Activated CD4-positive, alpha-beta memory T cell treated with anti-CD3 and anti-CD28 coated beads, Interleukin-2, amount 10 ng/mL, durations not matched to agents 7 days and 5 days (primary cell): ENCODE results near the gene C9orf85. TPM values are rescaled to one million over a fixed set of nuclear protein-coding genes. Genes with fewer than 3 reads are reported as not detected.

Source experiments
- CTCF ChIA-PET: fragments of 350-600 bp; sonication (Branson Sonifier 250); formaldehyde crosslinking; loops from one replicate; lab custom pipeline; 2021; ENCODE audit warnings: antibody characterized with exemption, inconsistent platforms; lab: Charles Lee
- POLR2A ChIA-PET: fragments of 350-600 bp; sonication (Branson Sonifier 250); formaldehyde crosslinking; loops from one replicate; lab custom pipeline; 2021; ENCODE audit warnings: antibody characterized with exemption; lab: Charles Lee
- DNase-seq: peaks from one replicate; pipeline ENCODE4 v3.0.0-alpha.2; 2020
- H3K27ac Mint-ChIP-seq: one replicate; pipeline ENCODE4 v1.8.0; 2021; ENCODE audit warnings: mild to moderate bottlenecking, mixed read lengths
- H3K27me3 Mint-ChIP-seq: one replicate; pipeline ENCODE4 v1.8.0; 2021; ENCODE audit warnings: mixed read lengths
- H3K36me3 Mint-ChIP-seq: one replicate; pipeline ENCODE4 v1.8.0; 2021; ENCODE audit warnings: low read depth, mixed read lengths
- H3K4me1 Mint-ChIP-seq: one replicate; pipeline ENCODE4 v1.8.0; 2021; ENCODE audit warnings: mixed read lengths
- H3K4me3 Mint-ChIP-seq: one replicate; pipeline ENCODE4 v1.8.0; 2021; ENCODE audit warnings: mild to moderate bottlenecking, mixed read lengths
- H3K9me3 Mint-ChIP-seq: one replicate; pipeline ENCODE4 v1.8.0; 2021; ENCODE audit warnings: mixed read lengths
- total RNA-seq, 2 experiments: library from RNA; stranded (reverse); gene quantifications; one replicate each; pipeline ENCODE4 v1.2.3, GENCODE V29; 2021

The C9orf85 gene
- total RNA-seq, 2 experiments from 2014 or later, result 10.8 to 12.1 TPM

- Mint-ChIP-seq H3K4me1 (peaks cover 55% of the 10 kb centered on the region), H3K4me3 (peak overlapping the region; percentile 97), H3K27ac (peak overlapping the region; percentile 94), H3K36me3 (peaks cover 12% of the 10 kb centered on the region), H3K9me3 (no peaks in the 10 kb centered on the region), H3K27me3 (no peaks in the 10 kb centered on the region)
- POLR2A ChIA-PET, result interaction anchor here (0.8 to 3.8 kb wide), 15 partner anchors 10 to 1492 kb away, joined by 3 to 41 read pairs (median 5); partner anchors contain the start of genes CEMIP2 and ZFAND5
- DNase-seq, result no peak
- CTCF ChIA-PET, result interaction anchor here (0.8 to 2.3 kb wide), 12 partner anchors 11 to 143 kb away, joined by 3 to 16 read pairs (median 4); no protein-coding TSS in a partner anchor
Observed at GRCh38 chr9:71910650-71911060, 784 bp upstream of the C9orf85 start.

DNA sequence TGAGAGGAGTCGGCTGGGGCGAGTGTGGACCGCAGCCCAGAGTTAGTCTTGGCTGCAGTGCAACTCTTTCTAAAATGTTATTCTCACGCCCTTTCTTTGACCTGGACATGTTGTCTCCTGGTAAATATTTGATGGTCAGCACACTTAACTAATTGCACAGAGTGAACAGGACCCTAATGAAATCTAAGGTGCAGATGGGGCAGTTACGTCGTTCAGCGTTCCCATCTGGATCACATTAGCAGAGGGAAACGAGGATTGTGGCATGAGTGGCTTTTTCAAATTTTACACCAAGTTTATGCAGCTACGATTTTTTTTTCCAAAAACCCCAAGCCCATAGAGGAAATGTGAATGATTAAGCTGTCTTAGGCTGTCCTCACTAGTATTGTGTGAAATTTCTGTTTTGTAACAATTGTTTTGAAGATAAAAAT lies 483 bp downstream of the C9orf85 start:
- Mint-ChIP-seq H3K4me3 (peak overlapping the region; percentile 97), H3K36me3 (peaks cover 7% of the 10 kb centered on the region), H3K27me3 (no peaks in the 10 kb centered on the region), H3K4me1 (peaks cover 60% of the 10 kb centered on the region), H3K9me3 (no peaks in the 10 kb centered on the region), H3K27ac (peak overlapping the region; percentile 94)
- ChIA-PET CTCF (interaction anchor here (1.0 to 2.3 kb wide), 4 partner anchors 93 to 451 kb away, joined by 3 to 9 read pairs (median 6); no protein-coding TSS in a partner anchor), POLR2A (interaction anchor here (1.1 to 3.8 kb wide), 9 partner anchors 11 to 453 kb away, joined by 5 to 41 read pairs (median 12); partner anchors contain the start of genes CEMIP2 and ZFAND5)
- DNase-seq, result no peak

DNA sequence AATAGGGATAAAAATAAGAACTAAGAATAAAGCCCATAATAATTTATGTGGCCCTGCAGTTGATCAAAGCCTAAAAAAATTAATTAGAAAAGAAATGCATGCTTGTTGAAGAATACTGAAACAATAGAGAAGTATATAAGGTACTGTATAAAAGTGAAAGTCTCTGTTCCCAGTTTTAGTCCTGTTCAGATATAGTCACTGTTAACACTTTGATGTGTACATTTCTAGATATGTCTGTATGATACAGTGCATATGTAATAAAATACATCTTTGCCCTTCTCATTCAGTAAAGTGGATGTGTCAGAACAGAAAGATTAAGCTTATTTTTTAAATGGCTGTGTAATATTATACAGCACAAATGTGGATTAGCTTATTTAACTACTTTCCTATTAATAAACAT lies 4.1 kb downstream of the C9orf85 start:
- no peaks in the 10 kb centered on the region for H3K27me3 Mint-ChIP-seq
- no peak for DNase-seq
- H3K4me1 Mint-ChIP-seq, result peaks cover 41% of the 10 kb centered on the region
- ChIA-PET CTCF (interaction anchor here (0.8 kb wide), 1 partner anchor 97 kb away, joined by 3 read pairs; no protein-coding TSS in a partner anchor), POLR2A (no interaction called here)
- H3K36me3 Mint-ChIP-seq, result peaks cover 12% of the 10 kb centered on the region
- no peak overlapping the region for H3K27ac Mint-ChIP-seq
- H3K9me3 Mint-ChIP-seq, result no peaks in the 10 kb centered on the region
- H3K4me3 Mint-ChIP-seq, result no peak overlapping the region

- POLR2A ChIA-PET, result no interaction called here
- H3K27me3 Mint-ChIP-seq, result no peaks in the 10 kb centered on the region
- no peak for DNase-seq
- no peaks in the 10 kb centered on the region for H3K9me3 Mint-ChIP-seq
- H3K4me3 Mint-ChIP-seq, result no peak overlapping the region
- peaks cover 35% of the 10 kb centered on the region for H3K4me1 Mint-ChIP-seq
- peaks cover 12% of the 10 kb centered on the region for H3K36me3 Mint-ChIP-seq
- CTCF ChIA-PET, result no interaction called here
- no peak overlapping the region for H3K27ac Mint-ChIP-seq
Observed at GRCh38 chr9:71916834-71917534, 5.5 kb downstream of the C9orf85 start.

DNA sequence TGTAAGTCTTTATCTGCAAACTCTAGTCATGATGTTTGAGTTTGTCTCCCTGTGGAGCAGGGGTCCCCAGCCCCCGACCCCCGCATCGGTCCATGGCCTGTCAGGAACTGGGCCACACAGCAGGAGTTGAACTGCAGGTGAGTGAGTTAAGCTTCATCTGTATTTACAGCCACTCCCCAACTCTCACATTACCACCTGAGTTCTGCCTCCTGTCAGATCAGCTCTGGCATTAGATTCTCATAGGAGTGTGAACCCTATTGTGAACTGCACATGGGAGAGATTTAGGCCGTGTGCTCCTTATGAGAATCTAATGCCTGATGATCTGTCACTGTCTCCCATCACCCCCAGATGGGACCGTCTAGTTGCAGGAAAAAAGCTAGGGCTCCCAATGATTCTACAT lies 7.0 kb downstream of the C9orf85 start:
- H3K36me3 Mint-ChIP-seq, result peaks cover 19% of the 10 kb centered on the region
- H3K27me3 Mint-ChIP-seq, result no peaks in the 10 kb centered on the region
- DNase-seq, result no peak
- H3K9me3 Mint-ChIP-seq, result no peaks in the 10 kb centered on the region
- no peak overlapping the region for H3K4me3 Mint-ChIP-seq
- no peak overlapping the region for H3K27ac Mint-ChIP-seq
- CTCF ChIA-PET, result interaction anchor here (1.2 kb wide), 1 partner anchor 100 kb away, joined by 3 read pairs; no protein-coding TSS in a partner anchor
- peaks cover 25% of the 10 kb centered on the region for H3K4me1 Mint-ChIP-seq
- POLR2A ChIA-PET, result interaction anchor here (1.7 kb wide), 1 partner anchor 136 kb away, joined by 3 read pairs; no protein-coding TSS in a partner anchor

GRCh38 chr9:71920456-71921189 lies 9.2 kb downstream of the C9orf85 start:
- H3K4me3 Mint-ChIP-seq, result no peak overlapping the region
- H3K4me1 Mint-ChIP-seq, result peaks cover 14% of the 10 kb centered on the region
- peaks cover 19% of the 10 kb centered on the region for H3K36me3 Mint-ChIP-seq
- no peaks in the 10 kb centered on the region for H3K9me3 Mint-ChIP-seq
- H3K27me3 Mint-ChIP-seq, result no peaks in the 10 kb centered on the region
- H3K27ac Mint-ChIP-seq, result no peak overlapping the region
- ChIA-PET CTCF (no interaction called here), POLR2A (no interaction called here)
- no peak for DNase-seq

GRCh38 chr9:71921190-71921814 lies 9.9 kb downstream of the C9orf85 start:
- Mint-ChIP-seq H3K4me3 (no peak overlapping the region), H3K4me1 (peaks cover 11% of the 10 kb centered on the region), H3K9me3 (no peaks in the 10 kb centered on the region), H3K27me3 (no peaks in the 10 kb centered on the region), H3K36me3 (peaks cover 19% of the 10 kb centered on the region), H3K27ac (no peak overlapping the region)
- CTCF ChIA-PET, result no interaction called here
- no peak for DNase-seq
- POLR2A ChIA-PET, result no interaction called here

GRCh38 chr9:71924576-71924975 lies 13.1 kb downstream of the C9orf85 start:
- CTCF ChIA-PET, result no interaction called here

DNA sequence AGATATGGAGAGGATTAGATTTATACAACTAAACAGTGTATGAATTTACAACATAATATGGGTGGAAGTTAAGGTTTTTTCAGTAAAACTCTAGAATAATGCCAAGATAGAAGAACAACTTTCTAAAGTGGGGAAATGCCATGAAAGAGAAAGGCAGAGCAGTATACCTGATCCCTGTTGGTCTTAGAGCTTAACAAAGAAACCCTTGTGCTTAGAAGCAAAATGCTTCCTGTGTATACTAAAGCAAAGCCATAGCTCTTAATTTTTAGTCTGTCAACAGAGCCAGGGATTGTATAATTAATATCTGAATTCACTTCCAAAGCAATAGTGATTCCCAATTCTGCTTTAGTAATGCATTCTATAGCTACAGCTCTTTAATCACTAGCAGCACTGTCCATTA lies 14.4 kb downstream of the C9orf85 start:
- no peaks in the 10 kb centered on the region for H3K9me3 Mint-ChIP-seq
- H3K36me3 Mint-ChIP-seq, result peaks cover 10% of the 10 kb centered on the region
- DNase-seq, result no peak
- no peaks in the 10 kb centered on the region for H3K4me1 Mint-ChIP-seq
- CTCF ChIA-PET, result interaction anchor here (1.5 kb wide), 1 partner anchor 99 kb away, joined by 8 read pairs; no protein-coding TSS in a partner anchor
- no peak overlapping the region for H3K27ac Mint-ChIP-seq
- POLR2A ChIA-PET, result no interaction called here
- no peak overlapping the region for H3K4me3 Mint-ChIP-seq
- H3K27me3 Mint-ChIP-seq, result no peaks in the 10 kb centered on the region

More at GRCh38 chr9:71924576-71924975, 13.1 kb downstream of the C9orf85 start:
- Mint-ChIP-seq H3K9me3 (no peaks in the 10 kb centered on the region), H3K36me3 (peaks cover 12% of the 10 kb centered on the region), H3K27ac (no peak overlapping the region), H3K4me3 (no peak overlapping the region), H3K4me1 (no peaks in the 10 kb centered on the region), H3K27me3 (no peaks in the 10 kb centered on the region)
- POLR2A ChIA-PET, result interaction anchor here (1.4 kb wide), 1 partner anchor 13 kb away, joined by 5 read pairs; the partner anchor contains the start of genes ABHD17B and C9orf85
- no peak for DNase-seq

- Mint-ChIP-seq H3K4me1 (no peaks in the 10 kb centered on the region), H3K27me3 (no peaks in the 10 kb centered on the region)
Observed at GRCh38 chr9:71928376-71928775, 16.9 kb downstream of the C9orf85 start.

DNA sequence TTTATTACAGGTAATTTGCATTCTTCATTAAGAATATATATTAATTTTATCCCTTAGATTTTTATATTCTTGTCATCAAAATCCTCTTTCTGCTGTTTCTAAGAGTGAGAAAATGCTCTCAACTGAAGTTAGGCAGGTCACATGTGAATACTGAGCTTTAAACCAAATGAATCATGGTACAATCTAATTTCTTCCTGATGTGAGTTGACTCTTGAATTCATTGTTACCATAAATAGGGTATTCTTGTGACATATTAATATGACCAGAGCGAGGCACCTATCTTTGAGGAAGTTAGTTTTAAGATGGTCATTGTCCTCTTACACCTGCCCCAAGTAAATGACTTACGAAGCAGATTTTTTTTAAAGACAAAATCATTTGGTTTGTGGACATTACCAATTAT lies 17.4 kb downstream of the C9orf85 start:
- POLR2A ChIA-PET, result no interaction called here
- no peaks in the 10 kb centered on the region for H3K9me3 Mint-ChIP-seq
- CTCF ChIA-PET, result no interaction called here

More at GRCh38 chr9:71928376-71928775, 16.9 kb downstream of the C9orf85 start:
- Mint-ChIP-seq H3K4me3 (no peak overlapping the region), H3K9me3 (no peaks in the 10 kb centered on the region), H3K27ac (no peak overlapping the region), H3K36me3 (peaks cover 2% of the 10 kb centered on the region)
- ChIA-PET CTCF (interaction anchor here (1.0 to 1.3 kb wide), 2 partner anchors 109 to 111 kb away, joined by 3 to 4 read pairs; no protein-coding TSS in a partner anchor), POLR2A (no interaction called here)
- no peak for DNase-seq

GRCh38 chr9:71929223-71929622 lies 17.8 kb downstream of the C9orf85 start:
- Mint-ChIP-seq H3K9me3 (no peaks in the 10 kb centered on the region), H3K4me1 (no peaks in the 10 kb centered on the region), H3K27ac (no peak overlapping the region), H3K4me3 (no peak overlapping the region), H3K36me3 (peaks cover 2% of the 10 kb centered on the region), H3K27me3 (no peaks in the 10 kb centered on the region)
- POLR2A ChIA-PET, result no interaction called here
- no peak for DNase-seq
- CTCF ChIA-PET, result no interaction called here

More for the DNA sequence above, 17.4 kb downstream of the C9orf85 start:
- no peaks in the 10 kb centered on the region for H3K27me3 Mint-ChIP-seq
- no peak for DNase-seq
- peaks cover 2% of the 10 kb centered on the region for H3K36me3 Mint-ChIP-seq
- no peak overlapping the region for H3K27ac Mint-ChIP-seq
- H3K4me3 Mint-ChIP-seq, result no peak overlapping the region
- H3K4me1 Mint-ChIP-seq, result no peaks in the 10 kb centered on the region
